GM12872 (cell line): ENCODE measurements around the gene CSNK1G3.

Source experiments
- TF ChIP-seq, protein P1 (sequence below): IDR thresholded peaks from 3 replicates; pipeline ENCODE4 v1.5.1; 2011; ENCODE audit warnings: low read depth, mild to moderate bottlenecking, low read length, moderate library complexity; ENCODE audit not compliant: insufficient read depth

CSNK1G3 gene

DNA sequence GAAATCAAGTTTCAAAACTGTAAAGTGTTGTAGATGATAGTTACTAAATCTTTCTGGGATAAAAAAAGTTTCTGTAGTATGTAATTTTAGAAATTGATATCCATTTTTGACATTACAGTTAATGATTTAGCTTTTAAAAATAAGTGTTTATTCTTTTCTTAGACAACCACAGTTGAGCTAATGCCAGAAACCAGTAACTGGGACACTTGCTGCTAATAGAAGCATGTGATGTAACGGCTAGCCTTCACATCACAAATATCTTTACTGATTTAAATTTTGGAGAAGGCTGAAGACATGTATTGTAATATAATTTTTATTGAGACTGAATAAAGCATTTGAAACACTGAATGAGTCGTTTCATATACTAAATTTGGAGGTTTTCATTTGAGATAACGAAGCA is 18.8 kb downstream of the CSNK1G3 start:
- TF ChIP-seq, protein P1, sequence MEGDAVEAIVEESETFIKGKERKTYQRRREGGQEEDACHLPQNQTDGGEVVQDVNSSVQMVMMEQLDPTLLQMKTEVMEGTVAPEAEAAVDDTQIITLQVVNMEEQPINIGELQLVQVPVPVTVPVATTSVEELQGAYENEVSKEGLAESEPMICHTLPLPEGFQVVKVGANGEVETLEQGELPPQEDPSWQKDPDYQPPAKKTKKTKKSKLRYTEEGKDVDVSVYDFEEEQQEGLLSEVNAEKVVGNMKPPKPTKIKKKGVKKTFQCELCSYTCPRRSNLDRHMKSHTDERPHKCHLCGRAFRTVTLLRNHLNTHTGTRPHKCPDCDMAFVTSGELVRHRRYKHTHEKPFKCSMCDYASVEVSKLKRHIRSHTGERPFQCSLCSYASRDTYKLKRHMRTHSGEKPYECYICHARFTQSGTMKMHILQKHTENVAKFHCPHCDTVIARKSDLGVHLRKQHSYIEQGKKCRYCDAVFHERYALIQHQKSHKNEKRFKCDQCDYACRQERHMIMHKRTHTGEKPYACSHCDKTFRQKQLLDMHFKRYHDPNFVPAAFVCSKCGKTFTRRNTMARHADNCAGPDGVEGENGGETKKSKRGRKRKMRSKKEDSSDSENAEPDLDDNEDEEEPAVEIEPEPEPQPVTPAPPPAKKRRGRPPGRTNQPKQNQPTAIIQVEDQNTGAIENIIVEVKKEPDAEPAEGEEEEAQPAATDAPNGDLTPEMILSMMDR = no peak

DNA sequence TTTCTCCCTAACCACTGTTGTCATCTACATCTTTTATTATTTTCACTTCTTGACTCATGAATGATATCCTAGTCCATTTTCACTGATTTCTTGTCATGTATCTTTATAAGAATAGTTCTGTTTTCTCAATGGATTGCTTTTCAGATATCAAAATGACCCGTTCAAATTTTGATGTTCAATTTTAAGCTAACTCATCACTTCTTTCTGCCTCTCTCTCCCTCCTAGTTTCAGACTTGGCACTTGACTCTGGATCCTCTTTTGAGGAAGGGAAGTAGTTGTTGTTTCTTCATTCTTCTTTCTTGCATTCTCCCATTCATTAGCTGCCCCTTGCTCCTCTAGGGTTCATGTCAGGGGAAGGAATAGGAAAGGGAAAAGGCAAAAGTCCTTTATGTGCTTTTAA is 23.7 kb downstream of the CSNK1G3 start:
- TF ChIP-seq, protein P1 = no peak

DNA sequence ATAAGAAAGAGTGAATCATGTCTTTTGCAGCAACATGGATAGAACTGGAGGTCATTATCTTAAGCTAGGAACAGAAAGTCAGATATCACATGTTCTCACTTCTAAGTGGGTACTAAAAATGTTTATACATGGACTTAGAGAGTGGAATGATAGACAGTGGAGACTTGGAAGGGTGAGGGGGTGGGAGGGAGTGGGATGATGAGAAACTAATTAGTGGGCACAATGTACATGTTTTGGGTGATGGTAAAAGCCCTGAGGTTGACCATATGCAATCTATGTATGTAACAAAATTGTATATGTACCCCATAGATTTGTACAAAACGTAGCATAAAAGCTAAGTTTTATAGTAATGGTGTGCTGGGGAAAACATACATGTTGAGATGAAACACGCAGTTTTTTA is 25.3 kb downstream of the CSNK1G3 start:
- TF ChIP-seq, protein P1 = no peak

DNA sequence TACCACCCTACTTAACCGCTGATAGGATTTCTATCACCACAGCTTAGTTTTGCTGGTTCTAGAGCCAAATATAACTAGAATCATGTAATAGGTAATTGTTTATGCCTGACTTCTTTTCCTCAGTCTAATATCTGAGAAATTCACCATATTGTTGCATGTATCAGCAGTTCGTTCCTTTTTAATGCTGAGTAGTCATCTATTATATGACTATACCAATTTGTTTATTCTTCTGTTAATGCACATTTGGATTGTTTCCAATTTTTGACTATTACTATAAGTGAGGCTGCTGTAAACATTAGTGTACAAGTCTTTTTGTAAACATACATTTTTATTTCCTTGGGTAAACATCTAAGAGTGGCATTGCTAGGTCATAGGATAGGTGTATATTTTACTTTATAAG is 25.9 kb downstream of the CSNK1G3 start:
- TF ChIP-seq, protein P1 = no peak

DNA sequence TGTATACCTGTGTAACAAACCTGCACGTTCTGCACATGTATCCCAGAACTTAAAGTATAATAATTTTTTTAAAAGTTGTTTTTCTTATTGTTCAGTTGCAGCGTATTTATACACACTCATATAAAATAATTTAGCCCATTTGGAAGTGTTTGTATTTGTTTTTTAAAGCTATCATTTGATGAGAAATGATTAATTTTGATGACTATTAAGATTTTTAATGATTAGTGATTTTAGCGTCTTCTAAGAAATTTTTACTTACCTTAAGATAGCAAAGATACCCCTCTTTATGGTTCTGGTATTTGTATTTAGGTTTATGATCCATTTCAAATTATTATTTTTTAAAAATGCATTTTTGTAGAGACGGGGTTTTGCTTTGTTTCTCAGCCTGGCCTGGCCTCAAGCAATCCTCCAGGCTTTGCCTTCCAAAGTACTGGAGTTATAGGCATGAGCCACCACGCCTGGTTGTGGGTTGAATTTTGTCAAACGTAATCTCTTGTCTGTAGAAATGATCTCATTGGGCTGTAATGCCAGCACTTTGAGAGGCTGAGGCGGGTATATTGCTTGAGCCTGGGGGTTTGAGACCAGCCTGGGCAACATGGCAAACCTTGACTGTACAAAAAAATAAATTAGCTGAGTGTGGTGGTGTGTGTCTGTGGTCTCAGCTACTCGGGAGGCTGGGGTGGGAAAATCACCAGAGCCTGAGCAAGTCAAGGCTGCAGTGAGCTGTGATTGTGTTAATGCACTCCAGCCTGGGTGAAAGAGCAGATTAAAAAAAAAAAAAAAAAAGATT is 26.9 kb downstream of the CSNK1G3 start:
- TF ChIP-seq, protein P1 = no peak

DNA sequence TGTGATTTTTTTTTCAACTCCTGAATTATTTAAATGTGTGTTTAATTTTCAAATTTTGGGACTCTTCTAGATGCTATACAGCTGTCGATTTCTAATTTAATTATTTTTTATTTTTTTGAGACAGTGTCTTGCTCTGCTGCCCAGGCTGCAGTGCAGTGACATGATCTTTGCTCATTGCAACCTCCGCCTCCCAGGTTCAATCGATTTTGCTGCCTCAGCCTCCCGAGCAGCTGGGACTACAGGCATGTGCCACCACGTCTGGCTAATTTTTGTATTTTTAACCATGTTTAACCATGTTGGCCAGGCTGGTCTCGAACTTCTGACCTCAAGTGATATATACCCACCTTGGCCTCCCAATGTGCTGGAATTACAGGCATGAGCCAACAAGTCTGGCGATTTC is 28.6 kb downstream of the CSNK1G3 start:
- TF ChIP-seq, protein P1 = no peak

DNA sequence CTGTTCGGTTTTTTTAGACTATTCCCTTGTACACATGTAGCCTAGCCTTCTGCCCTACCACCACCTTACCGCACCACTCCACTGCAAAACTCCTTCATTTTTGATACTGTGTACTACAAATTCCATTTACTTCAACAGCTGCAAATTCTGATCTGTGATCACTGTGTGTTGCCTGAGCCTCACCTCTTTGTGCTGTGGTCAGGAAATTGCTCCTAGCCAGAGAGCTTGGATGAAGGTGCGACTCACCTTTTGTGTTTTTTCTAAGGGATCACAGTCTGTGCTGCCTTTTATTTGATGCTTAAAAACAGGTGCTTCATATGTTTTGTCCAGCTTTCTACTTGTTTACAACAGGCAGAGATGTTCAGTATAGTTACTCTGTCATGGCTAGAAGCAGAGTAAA is 31.5 kb downstream of the CSNK1G3 start:
- TF ChIP-seq, protein P1 = no peak
